Measurements from ENCODE around the gene ASCC3.

The ASCC3 gene

DNA sequence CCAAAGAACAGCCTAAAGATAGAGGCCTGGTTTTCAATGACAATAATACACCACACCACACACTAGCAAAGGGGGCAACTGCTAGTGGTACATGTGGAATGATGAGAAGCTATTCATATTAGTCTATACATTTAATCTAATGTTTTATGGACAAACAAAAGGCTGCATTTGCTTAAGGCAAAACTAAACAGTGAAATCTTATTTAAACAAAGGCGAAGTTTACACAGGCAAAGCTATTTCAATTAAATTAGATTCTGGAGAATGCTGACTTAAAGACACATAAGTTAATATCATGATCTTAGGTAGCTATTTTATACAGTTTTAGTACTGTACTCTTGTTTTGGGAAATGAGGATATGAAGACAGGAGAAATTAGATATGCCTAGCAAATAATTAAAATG lies 362.5 kb downstream of the ASCC3 start:
- H3K9ac ChIP-seq (ENCODE audit: low read depth in 1 of 2, low read length in 2 of 2): no peak overlapping the region
- no peak overlapping the region for H3K27ac ChIP-seq (ENCODE audit: low read depth, low read length)
- peaks cover 10 to 15% of the 10 kb centered on the region in 2 donors for H3K36me3 ChIP-seq (ENCODE audit: control insufficient read depth in 1 of 2, insufficient read depth in 2 of 2, low read length in 2 of 2)
- no peaks in the 10 kb centered on the region for H3K27me3 ChIP-seq (ENCODE audit: control insufficient read depth in 1 of 2, insufficient read depth in 2 of 2, low read length in 2 of 2)
- H3K9me3 ChIP-seq (ENCODE audit: control insufficient read depth in 1 of 2, low read length in 2 of 2): no peaks in the 10 kb centered on the region
- H3K4me1 ChIP-seq (ENCODE audit: control insufficient read depth in 1 of 2, insufficient read depth in 2 of 2, low read length in 2 of 2): no peaks in the 10 kb centered on the region
- H3K4me3 ChIP-seq (ENCODE audit: low read depth in 1 of 2, low read length in 2 of 2): no peak overlapping the region

DNA sequence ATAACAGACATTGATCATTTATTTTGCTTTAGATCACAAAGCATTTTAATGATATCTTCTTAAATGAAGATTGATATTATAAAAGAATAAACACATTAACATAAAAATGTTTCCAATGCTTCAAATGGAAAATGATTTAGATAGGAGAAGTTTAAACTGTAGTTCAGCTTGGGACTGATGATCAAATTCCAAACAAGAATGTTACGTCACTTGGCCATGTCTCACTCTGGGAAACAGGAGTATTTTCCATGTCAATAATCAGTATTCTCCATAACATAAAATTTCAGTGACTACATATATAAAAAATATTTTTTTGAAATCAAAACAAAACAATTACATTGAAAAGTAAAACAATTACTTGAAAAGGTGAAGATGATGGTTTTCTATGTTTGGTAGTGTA lies 363.5 kb downstream of the ASCC3 start:
- Histone ChIP-seq H3K27me3 (ENCODE audit: control insufficient read depth in 1 of 2, insufficient read depth in 2 of 2, low read length in 2 of 2) (no peaks in the 10 kb centered on the region), H3K36me3 (ENCODE audit: control insufficient read depth in 1 of 2, insufficient read depth in 2 of 2, low read length in 2 of 2) (peaks cover 12 to 16% of the 10 kb centered on the region in 2 donors), H3K9ac (ENCODE audit: low read depth in 1 of 2, low read length in 2 of 2) (no peak overlapping the region), H3K4me3 (ENCODE audit: low read depth in 1 of 2, low read length in 2 of 2) (no peak overlapping the region), H3K27ac (ENCODE audit: low read depth, low read length) (no peak overlapping the region), H3K9me3 (ENCODE audit: control insufficient read depth in 1 of 2, low read length in 2 of 2) (no peaks in the 10 kb centered on the region), H3K4me1 (ENCODE audit: control insufficient read depth in 1 of 2, insufficient read depth in 2 of 2, low read length in 2 of 2) (no peaks in the 10 kb centered on the region)

DNA sequence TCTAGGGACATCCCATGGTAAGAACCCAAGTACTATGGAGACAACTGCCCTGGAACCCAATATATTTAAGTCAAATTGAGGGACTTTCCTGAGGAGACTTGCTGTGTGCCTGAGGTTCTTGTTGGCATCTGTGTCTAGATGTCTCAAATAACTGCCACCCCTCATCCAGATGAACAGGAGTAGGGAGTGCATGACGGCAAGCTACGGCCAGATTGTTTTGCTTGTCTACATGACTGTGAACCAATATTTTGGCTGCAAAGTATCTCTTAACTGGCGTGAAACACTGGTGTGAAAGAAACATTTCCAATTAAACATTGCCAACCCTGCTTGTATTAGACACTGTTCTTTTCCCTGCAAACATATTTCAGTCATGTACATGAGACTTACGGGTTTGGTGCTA lies 364.0 kb downstream of the ASCC3 start:
- no peaks in the 10 kb centered on the region for H3K27me3 ChIP-seq (ENCODE audit: control insufficient read depth in 1 of 2, insufficient read depth in 2 of 2, low read length in 2 of 2)
- H3K36me3 ChIP-seq (ENCODE audit: control insufficient read depth in 1 of 2, insufficient read depth in 2 of 2, low read length in 2 of 2): peaks cover 17 to 21% of the 10 kb centered on the region in 2 donors
- no peak overlapping the region for H3K4me3 ChIP-seq (ENCODE audit: low read depth in 1 of 2, low read length in 2 of 2)
- no peaks in the 10 kb centered on the region for H3K4me1 ChIP-seq (ENCODE audit: control insufficient read depth in 1 of 2, insufficient read depth in 2 of 2, low read length in 2 of 2)
- no peak overlapping the region for H3K27ac ChIP-seq (ENCODE audit: low read depth, low read length)
- H3K9ac ChIP-seq (ENCODE audit: low read depth in 1 of 2, low read length in 2 of 2): no peak overlapping the region
- no peaks in the 10 kb centered on the region for H3K9me3 ChIP-seq (ENCODE audit: control insufficient read depth in 1 of 2, low read length in 2 of 2)

DNA sequence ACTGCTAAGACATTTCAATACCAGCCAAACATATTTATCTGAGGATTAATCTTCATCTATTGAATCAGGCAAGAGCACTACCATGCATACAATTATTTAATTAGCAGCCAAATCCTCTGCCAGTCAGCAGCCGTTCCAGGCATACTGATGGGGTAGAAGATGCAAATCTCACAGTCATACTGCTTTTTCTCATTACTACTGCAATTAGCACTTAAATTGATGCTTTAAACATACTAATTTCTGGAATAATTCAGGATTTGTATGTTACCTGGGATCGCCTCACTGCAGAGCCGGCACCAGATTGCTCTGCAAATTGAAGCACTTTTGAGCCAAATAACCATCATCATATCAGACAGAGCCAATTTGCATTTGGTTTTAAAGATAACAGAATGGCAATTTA lies 366.5 kb downstream of the ASCC3 start:
- H3K36me3 ChIP-seq (ENCODE audit: control insufficient read depth in 1 of 2, insufficient read depth in 2 of 2, low read length in 2 of 2): peaks cover 18 to 35% of the 10 kb centered on the region in 2 donors
- H3K4me1 ChIP-seq (ENCODE audit: control insufficient read depth in 1 of 2, insufficient read depth in 2 of 2, low read length in 2 of 2): no peaks in the 10 kb centered on the region
- no peaks in the 10 kb centered on the region for H3K27me3 ChIP-seq (ENCODE audit: control insufficient read depth in 1 of 2, insufficient read depth in 2 of 2, low read length in 2 of 2)
- no peaks in the 10 kb centered on the region for H3K9me3 ChIP-seq (ENCODE audit: control insufficient read depth in 1 of 2, low read length in 2 of 2)
- no peak overlapping the region for H3K4me3 ChIP-seq (ENCODE audit: low read depth in 1 of 2, low read length in 2 of 2)
- no peak overlapping the region for H3K27ac ChIP-seq (ENCODE audit: low read depth, low read length)
- no peak overlapping the region for H3K9ac ChIP-seq (ENCODE audit: low read depth in 1 of 2, low read length in 2 of 2)

DNA sequence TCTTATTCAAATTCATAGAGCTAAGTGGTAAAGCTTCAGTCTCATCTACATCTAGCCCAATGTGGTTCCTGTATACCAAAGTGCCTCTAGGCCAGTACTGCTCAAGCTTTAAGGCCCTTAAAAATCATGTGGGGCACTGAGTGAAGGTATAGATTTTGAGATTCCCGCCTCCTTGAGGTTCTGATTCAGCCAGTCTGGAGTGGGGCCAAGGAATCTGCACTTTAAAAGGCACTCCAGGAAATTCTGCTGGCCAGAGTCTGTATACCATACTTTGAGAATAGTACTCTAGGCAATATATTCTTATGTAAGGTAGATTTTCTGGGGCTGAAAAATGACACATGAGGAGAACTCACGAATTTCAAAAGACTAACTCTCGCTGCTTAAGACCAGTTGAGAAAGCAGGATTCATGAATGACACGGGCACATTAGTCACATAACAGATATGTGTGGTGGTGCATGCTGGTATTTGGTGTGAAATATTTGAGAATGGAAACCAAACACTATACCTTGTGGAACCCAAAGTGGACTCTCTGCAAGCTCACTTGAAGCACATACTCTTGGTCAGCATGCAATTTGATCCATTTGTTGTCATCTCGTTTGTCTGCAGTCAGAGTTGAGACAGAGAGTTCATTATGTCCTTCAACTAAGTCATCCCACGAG lies 368.8 kb downstream of the ASCC3 start:
- no peak overlapping the region for H3K27ac ChIP-seq (ENCODE audit: low read depth, low read length)
- H3K4me3 ChIP-seq (ENCODE audit: low read depth in 1 of 2, low read length in 2 of 2): no peak overlapping the region
- H3K9ac ChIP-seq (ENCODE audit: low read depth in 1 of 2, low read length in 2 of 2): no peak overlapping the region
- no peaks in the 10 kb centered on the region for H3K27me3 ChIP-seq (ENCODE audit: control insufficient read depth in 1 of 2, insufficient read depth in 2 of 2, low read length in 2 of 2)
- peaks cover 23 to 40% of the 10 kb centered on the region in 2 donors for H3K36me3 ChIP-seq (ENCODE audit: control insufficient read depth in 1 of 2, insufficient read depth in 2 of 2, low read length in 2 of 2)
- H3K9me3 ChIP-seq (ENCODE audit: control insufficient read depth in 1 of 2, low read length in 2 of 2): no peaks in the 10 kb centered on the region
- H3K4me1 ChIP-seq (ENCODE audit: control insufficient read depth in 1 of 2, insufficient read depth in 2 of 2, low read length in 2 of 2): no peaks in the 10 kb centered on the region

DNA sequence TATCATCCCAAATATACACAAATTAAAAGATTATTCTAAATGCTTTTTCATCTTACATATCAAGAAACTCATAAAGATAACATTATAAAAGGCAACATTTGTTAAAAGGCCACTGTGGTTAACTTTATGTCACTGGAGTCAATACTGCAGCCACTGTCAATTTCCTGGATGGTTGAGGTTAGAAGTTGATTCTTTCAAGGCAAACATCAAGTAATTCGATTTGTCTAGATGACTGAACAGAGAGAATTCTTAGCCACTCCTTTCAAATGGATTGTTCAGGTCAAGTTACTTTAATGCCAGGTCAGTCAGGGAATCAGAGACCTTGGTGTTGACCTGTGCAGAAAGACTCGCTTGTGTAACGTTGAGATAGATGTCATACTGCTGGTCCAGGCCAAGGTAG lies 372.0 kb downstream of the ASCC3 start:
- Histone ChIP-seq H3K4me3 (ENCODE audit: low read depth in 1 of 2, low read length in 2 of 2) (no peak overlapping the region), H3K9ac (ENCODE audit: low read depth in 1 of 2, low read length in 2 of 2) (no peak overlapping the region), H3K27me3 (ENCODE audit: control insufficient read depth in 1 of 2, insufficient read depth in 2 of 2, low read length in 2 of 2) (no peaks in the 10 kb centered on the region), H3K4me1 (ENCODE audit: control insufficient read depth in 1 of 2, insufficient read depth in 2 of 2, low read length in 2 of 2) (no peaks in the 10 kb centered on the region), H3K9me3 (ENCODE audit: control insufficient read depth in 1 of 2, low read length in 2 of 2) (no peaks in the 10 kb centered on the region), H3K27ac (ENCODE audit: low read depth, low read length) (no peak overlapping the region), H3K36me3 (ENCODE audit: control insufficient read depth in 1 of 2, insufficient read depth in 2 of 2, low read length in 2 of 2) (peaks cover 14 to 25% of the 10 kb centered on the region in 2 donors)

DNA sequence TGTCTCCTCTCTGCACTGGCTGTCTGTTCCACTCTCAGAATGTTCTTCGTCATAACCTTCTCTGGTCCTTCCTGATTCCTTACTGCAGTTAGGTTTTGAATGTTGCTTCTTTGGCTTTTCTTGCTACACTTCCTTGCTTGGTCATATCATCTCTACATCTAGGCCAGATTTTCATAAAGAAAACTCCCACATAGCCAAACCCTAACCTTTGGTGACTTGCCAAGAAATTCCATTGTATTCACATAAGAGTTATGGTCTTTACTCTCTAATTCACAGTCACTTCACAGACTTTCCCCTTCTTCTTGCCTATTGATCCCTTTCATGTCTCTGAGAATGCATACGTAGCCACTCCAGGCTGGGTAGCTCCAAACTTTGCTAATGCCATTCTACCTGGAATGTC lies 374.5 kb downstream of the ASCC3 start:
- H3K9ac ChIP-seq (ENCODE audit: low read depth in 1 of 2, low read length in 2 of 2): no peak overlapping the region
- H3K27me3 ChIP-seq (ENCODE audit: control insufficient read depth in 1 of 2, insufficient read depth in 2 of 2, low read length in 2 of 2): no peaks in the 10 kb centered on the region
- no peak overlapping the region for H3K4me3 ChIP-seq (ENCODE audit: low read depth in 1 of 2, low read length in 2 of 2)
- no peaks in the 10 kb centered on the region for H3K4me1 ChIP-seq (ENCODE audit: control insufficient read depth in 1 of 2, insufficient read depth in 2 of 2, low read length in 2 of 2)
- peaks cover 6 to 14% of the 10 kb centered on the region in 2 donors for H3K36me3 ChIP-seq (ENCODE audit: control insufficient read depth in 1 of 2, insufficient read depth in 2 of 2, low read length in 2 of 2)
- H3K27ac ChIP-seq (ENCODE audit: low read depth, low read length): no peak overlapping the region
- H3K9me3 ChIP-seq (ENCODE audit: control insufficient read depth in 1 of 2, low read length in 2 of 2): no peaks in the 10 kb centered on the region

DNA sequence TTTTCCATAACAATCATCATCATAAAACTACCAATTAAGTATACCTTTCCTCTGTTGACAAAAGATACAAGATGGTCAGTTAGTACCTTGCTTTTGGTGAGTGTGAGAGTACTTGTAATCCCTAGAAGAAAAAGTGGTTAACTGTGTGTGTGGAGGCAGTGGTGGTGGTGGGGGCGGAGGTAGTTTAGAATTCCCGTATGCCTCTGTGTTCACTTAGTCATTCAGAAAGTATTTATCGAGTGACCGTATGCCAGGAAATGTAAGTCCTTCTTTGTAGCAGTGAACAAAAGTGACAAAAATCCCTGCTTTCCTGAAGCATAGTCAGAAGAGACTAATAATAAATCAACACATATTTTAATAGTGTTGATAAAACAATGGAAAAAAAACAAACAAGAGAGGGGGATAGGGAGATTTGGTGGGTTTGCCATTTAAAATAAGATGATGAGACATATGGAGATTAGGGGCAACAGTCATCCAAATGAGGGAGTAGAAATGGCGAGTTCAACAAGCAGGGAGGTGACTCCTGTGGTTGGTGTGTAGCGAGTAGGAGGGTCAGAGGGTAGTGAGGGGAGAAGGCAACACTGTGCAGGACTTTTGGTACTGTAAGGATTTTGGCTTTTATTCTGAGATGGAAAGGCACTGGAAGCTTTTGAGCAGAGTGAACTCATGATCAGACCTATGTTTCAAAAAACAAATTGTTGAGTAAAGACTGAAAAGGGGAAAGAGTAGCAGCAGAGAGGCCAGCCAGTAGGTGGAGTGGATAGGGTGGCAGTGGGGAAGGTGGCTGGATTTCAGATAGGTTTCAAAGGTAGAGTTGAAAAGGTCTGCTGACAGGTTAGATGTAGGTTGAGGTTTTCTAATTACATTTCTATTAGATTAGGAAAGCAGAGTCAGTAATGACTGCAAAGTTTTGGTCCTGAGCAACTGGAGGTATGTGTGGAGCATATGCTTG lies 376.1 kb downstream of the ASCC3 start:
- Histone ChIP-seq H3K4me1 (ENCODE audit: control insufficient read depth in 1 of 2, insufficient read depth in 2 of 2, low read length in 2 of 2) (no peaks in the 10 kb centered on the region), H3K36me3 (ENCODE audit: control insufficient read depth in 1 of 2, insufficient read depth in 2 of 2, low read length in 2 of 2) (peaks cover 6 to 8% of the 10 kb centered on the region in 2 donors), H3K4me3 (ENCODE audit: low read depth in 1 of 2, low read length in 2 of 2) (no peak overlapping the region), H3K27ac (ENCODE audit: low read depth, low read length) (no peak overlapping the region), H3K9me3 (ENCODE audit: control insufficient read depth in 1 of 2, low read length in 2 of 2) (no peaks in the 10 kb centered on the region), H3K27me3 (ENCODE audit: control insufficient read depth in 1 of 2, insufficient read depth in 2 of 2, low read length in 2 of 2) (no peaks in the 10 kb centered on the region), H3K9ac (ENCODE audit: low read depth in 1 of 2, low read length in 2 of 2) (no peak overlapping the region)

DNA sequence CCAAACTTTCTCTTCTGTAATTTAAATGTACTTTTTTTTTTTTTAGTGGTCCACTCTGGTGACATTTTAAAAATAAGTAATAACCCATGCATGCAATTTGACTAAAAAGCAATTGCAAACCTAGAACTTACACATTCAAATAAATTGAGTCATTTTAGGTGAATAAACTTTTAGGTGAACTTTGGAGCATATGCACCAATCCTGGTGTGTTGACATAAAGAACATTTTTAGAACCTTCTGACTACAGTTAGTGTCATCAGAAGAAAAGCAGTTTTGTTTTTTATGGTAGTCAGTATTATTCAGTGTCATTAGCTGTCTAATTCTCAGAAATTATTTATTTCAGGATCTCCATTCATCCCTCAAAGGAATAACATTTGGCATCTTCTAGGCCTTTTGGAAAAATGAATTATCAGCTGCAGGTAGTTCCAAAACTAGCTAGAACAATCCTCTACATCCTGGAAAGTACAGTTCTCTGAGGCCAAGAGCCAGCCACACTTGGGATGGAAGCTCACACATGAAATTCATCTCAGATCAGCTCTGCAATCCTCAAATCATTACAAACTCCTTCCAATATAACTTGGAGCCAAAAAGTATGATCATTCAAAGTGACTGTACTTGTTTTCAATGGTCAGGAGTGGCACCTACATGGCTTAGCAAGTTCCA lies 378.0 kb downstream of the ASCC3 start:
- peaks cover 0 to 4% of the 10 kb centered on the region in 2 donors for H3K36me3 ChIP-seq (ENCODE audit: control insufficient read depth in 1 of 2, insufficient read depth in 2 of 2, low read length in 2 of 2)
- H3K27ac ChIP-seq (ENCODE audit: low read depth, low read length): no peak overlapping the region
- no peaks in the 10 kb centered on the region for H3K4me1 ChIP-seq (ENCODE audit: control insufficient read depth in 1 of 2, insufficient read depth in 2 of 2, low read length in 2 of 2)
- H3K9ac ChIP-seq (ENCODE audit: low read depth in 1 of 2, low read length in 2 of 2): no peak overlapping the region
- no peaks in the 10 kb centered on the region for H3K27me3 ChIP-seq (ENCODE audit: control insufficient read depth in 1 of 2, insufficient read depth in 2 of 2, low read length in 2 of 2)
- no peak overlapping the region for H3K4me3 ChIP-seq (ENCODE audit: low read depth in 1 of 2, low read length in 2 of 2)
- H3K9me3 ChIP-seq (ENCODE audit: control insufficient read depth in 1 of 2, low read length in 2 of 2): no peaks in the 10 kb centered on the region

Measured in duodenal mucosa (tissue), 2 donors.